ENCODE results near the gene KCNH8.

The KCNH8 gene

GRCh38 chr3:19506171-19506570 lies 357.9 kb downstream of the KCNH8 start:
- DNase-seq = no peak

GRCh38 chr3:19522305-19522704 lies 374.0 kb downstream of the KCNH8 start:
- DNase-seq = no peak

DNA sequence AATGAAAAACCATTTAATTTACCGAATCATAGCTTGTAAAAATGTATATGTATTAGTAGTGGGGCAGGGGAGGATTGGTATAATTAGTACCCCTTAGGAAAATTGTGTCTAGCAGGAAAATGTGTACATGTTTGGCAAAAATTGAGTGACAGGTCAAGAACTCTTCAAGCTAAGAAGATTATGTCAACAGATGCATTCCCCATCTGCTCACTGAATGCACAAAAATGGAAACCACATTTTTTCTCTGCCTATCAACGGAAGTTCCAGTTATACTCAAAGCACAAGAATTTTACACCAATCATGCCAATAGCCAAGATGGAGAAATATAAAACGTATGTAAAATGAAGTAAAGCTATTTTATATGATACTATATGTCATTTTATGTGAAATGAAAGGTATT lies 377.8 kb downstream of the KCNH8 start:
- no peak for DNase-seq

DNA sequence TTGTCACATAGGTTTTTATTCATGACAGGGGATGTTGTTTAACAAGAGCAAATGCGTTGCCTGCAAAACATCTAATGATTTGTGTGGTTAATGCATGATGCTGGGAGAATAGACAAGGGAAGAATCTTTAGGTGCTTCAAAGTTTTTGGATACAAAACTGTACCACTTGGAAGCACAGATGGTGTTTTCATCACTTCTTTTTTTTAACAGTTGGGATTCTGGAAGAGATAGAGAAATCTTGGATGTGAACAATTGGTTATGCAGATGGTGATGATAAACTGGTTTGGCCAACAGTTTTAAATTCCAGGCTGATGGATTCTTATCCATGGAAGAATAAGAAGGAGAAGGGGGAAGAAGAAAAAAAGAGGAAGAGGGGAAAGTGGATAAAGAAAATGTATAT lies 379.4 kb downstream of the KCNH8 start:
- DNase-seq = no peak

DNA sequence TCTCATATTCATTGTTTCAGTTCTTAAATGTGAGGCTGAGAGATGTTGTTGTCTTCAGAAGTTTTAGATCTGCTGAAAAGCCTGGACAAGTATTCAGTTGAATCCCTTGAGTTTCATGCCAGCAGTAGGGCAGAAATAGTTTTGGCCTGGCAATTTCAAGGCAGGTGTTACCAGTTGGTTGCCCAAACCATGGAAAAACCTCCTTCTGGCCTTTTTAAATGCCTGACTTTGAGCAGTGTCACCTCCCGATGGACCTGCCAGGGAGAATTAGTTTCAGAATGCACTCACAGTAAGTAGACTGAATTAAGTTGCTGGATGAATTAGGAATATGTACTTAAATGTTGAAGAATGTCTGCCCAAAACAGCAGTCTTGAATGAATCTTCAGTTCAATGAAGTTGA lies 383.1 kb downstream of the KCNH8 start:
- DNase-seq = no peak

- no peak for DNase-seq
Measured at GRCh38 chr3:19539518-19540392, 391.4 kb downstream of the KCNH8 start.

GRCh38 chr3:19540464-19540863 lies 392.2 kb downstream of the KCNH8 start:
- DNase-seq = no peak

DNA sequence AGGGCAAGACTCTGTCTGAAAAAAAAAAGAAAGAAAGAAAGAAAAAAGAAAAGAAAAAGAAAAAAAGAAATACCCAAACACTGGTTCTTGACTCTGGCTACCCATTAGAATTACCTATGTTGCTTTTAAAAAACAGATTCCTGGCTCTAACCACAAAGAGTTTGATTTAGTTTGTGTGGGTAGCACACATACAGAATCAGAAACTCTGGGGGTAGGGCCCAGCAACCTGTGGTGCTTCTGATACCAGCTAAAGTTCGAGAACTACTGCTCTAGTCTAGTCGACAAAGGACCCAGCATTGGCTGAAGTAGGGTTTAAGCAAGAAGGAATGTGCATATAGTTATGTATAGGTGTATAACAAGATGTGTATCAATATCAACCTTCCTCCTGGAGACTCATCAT lies 393.0 kb downstream of the KCNH8 start:
- no peak for DNase-seq

DNA sequence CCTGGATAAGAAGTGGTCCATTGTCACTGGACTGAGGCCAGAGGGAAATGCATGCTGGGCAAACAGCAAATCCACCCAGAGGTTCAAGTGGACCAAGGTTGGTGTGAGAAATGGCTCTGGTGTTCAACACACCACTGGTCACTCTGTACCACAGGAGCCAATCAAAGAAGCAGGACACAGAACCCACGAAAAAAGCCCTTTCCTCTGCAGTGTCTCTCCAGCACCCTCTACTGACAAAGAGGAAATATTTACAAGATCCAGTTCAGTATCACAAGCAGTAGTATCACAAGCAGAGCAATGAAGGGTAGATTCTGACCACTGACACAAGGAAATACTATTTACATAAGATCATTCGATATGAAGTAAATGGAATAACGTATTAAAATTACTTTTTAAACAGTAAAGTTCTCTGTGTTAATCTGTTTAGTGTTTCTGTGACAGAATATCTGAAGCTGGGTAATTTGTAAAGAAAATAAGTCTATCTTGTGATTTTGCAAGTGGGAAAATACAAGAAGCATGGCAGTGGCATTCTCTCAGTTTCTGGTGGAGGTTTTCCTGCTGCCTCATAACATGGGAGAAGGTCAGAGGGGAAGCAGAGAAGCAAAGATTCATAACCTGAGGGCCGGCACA lies 395.0 kb downstream of the KCNH8 start:
- DNase-seq = no peak

- no peak for DNase-seq
Measured at GRCh38 chr3:19547665-19548464, 399.6 kb downstream of the KCNH8 start.

GRCh38 chr3:19559724-19560442 lies 411.6 kb downstream of the KCNH8 start:
- DNase-seq = no peak

- no peak for DNase-seq
Measured at GRCh38 chr3:19573644-19574043, 425.3 kb downstream of the KCNH8 start.

GRCh38 chr3:19574268-19574667 lies 426.0 kb downstream of the KCNH8 start:
- DNase-seq = no peak

DNA sequence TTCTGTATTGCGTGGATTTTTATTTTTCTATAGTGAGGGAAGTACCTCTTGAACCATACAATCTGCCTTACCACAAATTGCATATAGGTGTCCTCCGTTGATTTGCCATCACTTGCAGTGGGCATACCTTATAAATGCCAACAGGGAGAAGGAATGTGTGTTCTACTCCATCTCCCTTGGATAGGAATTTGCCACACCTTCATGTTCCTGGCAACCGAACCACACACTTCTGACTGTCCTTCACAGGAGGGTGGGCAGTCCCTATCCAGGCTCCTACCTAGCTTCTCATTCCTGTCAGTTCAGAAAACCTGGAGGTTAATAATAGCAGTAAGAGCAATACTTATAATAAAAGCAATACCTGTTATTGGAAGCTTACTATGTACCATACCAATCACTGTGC lies 428.0 kb downstream of the KCNH8 start:
- no peak for DNase-seq

All from NCI-H1930 (cell line).